Measurements from ENCODE around the gene LRRC23. TPM values are rescaled to one million over a fixed set of nuclear protein-coding genes. Genes with fewer than 3 reads are reported as not detected.

LRRC23 gene
- total and polyA plus RNA-seq, 2 of the 13 experiments (the other 11 are each of a cell fraction or from before 2014, with no cell fraction given), result 6.0 to 7.8 TPM

DNA sequence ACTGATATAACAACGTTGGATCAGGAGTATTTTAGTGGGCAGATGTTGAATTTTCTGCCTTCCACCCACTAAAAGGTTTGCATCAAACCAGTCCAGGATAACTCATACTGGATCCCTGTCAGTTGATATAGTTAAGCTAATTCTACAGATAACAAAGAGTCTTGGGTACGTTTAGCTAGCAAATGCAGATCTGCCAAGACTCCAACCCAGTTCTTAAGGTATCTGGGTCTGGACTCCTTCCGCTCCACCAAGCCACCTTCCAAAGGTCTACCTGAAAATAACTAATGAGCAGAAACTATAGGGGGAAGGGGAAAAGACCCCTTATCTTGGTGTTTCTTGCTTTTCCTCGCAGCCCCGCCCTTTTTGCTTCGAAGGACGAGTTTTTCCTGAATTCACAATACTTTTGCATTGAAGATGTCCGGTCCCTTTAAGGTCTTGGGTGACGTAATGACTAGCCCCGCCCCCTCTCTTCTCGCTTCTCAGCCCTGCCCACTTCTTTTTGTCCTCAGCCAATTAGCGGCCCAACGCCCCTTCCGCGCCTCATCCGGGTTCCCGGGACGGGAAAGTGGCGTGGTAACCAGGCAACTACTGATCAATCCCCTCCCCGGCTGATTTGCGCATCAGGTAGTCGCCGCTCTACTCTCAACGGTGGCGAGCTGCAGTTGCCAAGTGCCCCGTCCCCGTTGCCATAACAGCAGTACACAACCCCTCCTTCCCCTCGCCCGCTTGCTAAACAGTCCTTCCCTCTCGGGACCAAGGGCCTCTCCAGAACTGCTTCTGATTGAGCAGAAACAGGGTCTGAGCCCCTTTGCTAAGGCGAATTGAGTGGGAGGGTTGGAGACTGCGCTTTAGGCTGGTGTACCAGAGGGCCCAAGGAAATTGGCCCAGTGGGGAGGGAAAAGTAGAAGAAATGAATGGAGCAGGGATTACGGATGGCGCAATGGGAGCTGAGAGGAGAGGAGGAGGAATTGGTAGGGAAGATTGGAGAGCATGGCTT, at the start of gene LRRC23 (continued):
- TF ChIP-seq, protein P1, sequence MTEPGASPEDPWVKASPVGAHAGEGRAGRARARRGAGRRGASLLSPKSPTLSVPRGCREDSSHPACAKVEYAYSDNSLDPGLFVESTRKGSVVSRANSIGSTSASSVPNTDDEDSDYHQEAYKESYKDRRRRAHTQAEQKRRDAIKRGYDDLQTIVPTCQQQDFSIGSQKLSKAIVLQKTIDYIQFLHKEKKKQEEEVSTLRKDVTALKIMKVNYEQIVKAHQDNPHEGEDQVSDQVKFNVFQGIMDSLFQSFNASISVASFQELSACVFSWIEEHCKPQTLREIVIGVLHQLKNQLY (CRISPR knock-in tag; IDR thresholded peaks at IDR 0.05), result no peak
- TF ChIP-seq, protein P2, sequence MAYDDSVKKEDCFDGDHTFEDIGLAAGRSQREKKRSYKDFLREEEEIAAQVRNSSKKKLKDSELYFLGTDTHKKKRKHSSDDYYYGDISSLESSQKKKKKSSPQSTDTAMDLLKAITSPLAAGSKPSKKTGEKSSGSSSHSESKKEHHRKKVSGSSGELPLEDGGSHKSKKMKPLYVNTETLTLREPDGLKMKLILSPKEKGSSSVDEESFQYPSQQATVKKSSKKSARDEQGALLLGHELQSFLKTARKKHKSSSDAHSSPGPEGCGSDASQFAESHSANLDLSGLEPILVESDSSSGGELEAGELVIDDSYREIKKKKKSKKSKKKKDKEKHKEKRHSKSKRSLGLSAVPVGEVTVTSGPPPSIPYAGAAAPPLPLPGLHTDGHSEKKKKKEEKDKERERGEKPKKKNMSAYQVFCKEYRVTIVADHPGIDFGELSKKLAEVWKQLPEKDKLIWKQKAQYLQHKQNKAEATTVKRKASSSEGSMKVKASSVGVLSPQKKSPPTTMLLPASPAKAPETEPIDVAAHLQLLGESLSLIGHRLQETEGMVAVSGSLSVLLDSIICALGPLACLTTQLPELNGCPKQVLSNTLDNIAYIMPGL (CRISPR knock-in tag; IDR thresholded peaks at IDR 0.05; ENCODE audit: borderline replicate concordance in 1 of 2, low read depth in 1 of 2), result 0 out of 4 replicates have a peak, but pooled peaks of 1 of the 2 experiments have one; percentile 55
- TF ChIP-seq, protein P3, sequence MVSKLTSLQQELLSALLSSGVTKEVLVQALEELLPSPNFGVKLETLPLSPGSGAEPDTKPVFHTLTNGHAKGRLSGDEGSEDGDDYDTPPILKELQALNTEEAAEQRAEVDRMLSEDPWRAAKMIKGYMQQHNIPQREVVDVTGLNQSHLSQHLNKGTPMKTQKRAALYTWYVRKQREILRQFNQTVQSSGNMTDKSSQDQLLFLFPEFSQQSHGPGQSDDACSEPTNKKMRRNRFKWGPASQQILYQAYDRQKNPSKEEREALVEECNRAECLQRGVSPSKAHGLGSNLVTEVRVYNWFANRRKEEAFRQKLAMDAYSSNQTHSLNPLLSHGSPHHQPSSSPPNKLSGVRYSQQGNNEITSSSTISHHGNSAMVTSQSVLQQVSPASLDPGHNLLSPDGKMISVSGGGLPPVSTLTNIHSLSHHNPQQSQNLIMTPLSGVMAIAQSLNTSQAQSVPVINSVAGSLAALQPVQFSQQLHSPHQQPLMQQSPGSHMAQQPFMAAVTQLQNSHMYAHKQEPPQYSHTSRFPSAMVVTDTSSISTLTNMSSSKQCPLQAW (CRISPR knock-in tag; IDR thresholded peaks at IDR 0.05), result peak; percentile 62
- TF ChIP-seq BRCA1 (CRISPR knock-in tag; IDR thresholded peaks at IDR 0.05) (no peak), ZNF737 (CRISPR knock-in tag; IDR thresholded peaks at IDR 0.05; ENCODE audit: borderline replicate concordance) (no peak), BCL3 (CRISPR knock-in tag; IDR thresholded peaks at IDR 0.05) (no peak; the same call in 1 of the 2 replicates), ZKSCAN8 (CRISPR knock-in tag; IDR thresholded peaks at IDR 0.05; ENCODE audit: borderline replicate concordance) (no peak), UBTF (CRISPR knock-in tag; IDR thresholded peaks at IDR 0.05) (peak; percentile 26; the same call in 1 of the 2 replicates), GABPB1 (CRISPR knock-in tag; IDR thresholded peaks at IDR 0.05) (peak; percentile 42; the same call in 1 of the 2 replicates), ARNTL (CRISPR knock-in tag; IDR thresholded peaks at IDR 0.05) (no peak), HDAC2 (CRISPR knock-in tag; IDR thresholded peaks at IDR 0.05) (peak; percentile 24; the same call in 1 of the 2 replicates), ATF7 (IDR thresholded peaks at IDR 0.05) (peak; percentile 97), ATF7 (CRISPR knock-in tag; IDR thresholded peaks at IDR 0.05) (peak; percentile 70; the same call in 1 of the 2 replicates), CREB1 (IDR thresholded peaks at IDR 0.05) (peak; percentile 89), CREB1 (CRISPR knock-in tag; IDR thresholded peaks at IDR 0.05) (peak; percentile 93), SYNCRIP (IDR thresholded peaks at IDR 0.05; ENCODE audit: insufficient read depth, low read depth, low read length) (no peak), RFX3 (CRISPR knock-in tag; IDR thresholded peaks at IDR 0.05) (peak; percentile 85), ESRRA (CRISPR knock-in tag; IDR thresholded peaks at IDR 0.05; ENCODE audit: low read depth) (no peak), SP4 (CRISPR knock-in tag; IDR thresholded peaks at IDR 0.05) (peak; percentile 91)
